Type B pancreatic cell (in vitro differentiated cells): ENCODE data around the gene AJAP1. TPM values are rescaled to one million over a fixed set of nuclear protein-coding genes. Genes with fewer than 3 reads are reported as not detected.

ENCODE experiments used
- DNase-seq: peaks from one replicate; pipeline ENCODE4 v3.0.0; 2021; ENCODE audit warnings: mixed read lengths; ENCODE audit not compliant: unreplicated experiment; ENCODE audit errors: extremely low spot score
- H3K27ac Mint-ChIP-seq: 2 replicates; pipeline ENCODE4 v1.8.0; 2021; ENCODE audit warnings: mild to moderate bottlenecking, mixed read lengths
- H3K27me3 Mint-ChIP-seq: 2 replicates; pipeline ENCODE4 v1.8.0; 2021; ENCODE audit warnings: mixed read lengths
- H3K36me3 Mint-ChIP-seq: 2 replicates; pipeline ENCODE4 v1.8.0; 2021; ENCODE audit warnings: mixed read lengths
- H3K4me1 Mint-ChIP-seq: one replicate; pipeline ENCODE4 v1.8.0; 2021; ENCODE audit warnings: mixed read lengths; ENCODE audit not compliant: unreplicated experiment
- H3K4me3 Mint-ChIP-seq: 2 replicates; pipeline ENCODE4 v1.8.0; 2021; ENCODE audit warnings: mild to moderate bottlenecking, mixed read lengths
- H3K9me3 Mint-ChIP-seq: 2 replicates; pipeline ENCODE4 v1.8.0; 2021; ENCODE audit warnings: mixed read lengths
- total RNA-seq: library from RNA; stranded (reverse); gene quantifications from 2 replicates; pipeline ENCODE4 v1.2.1, GENCODE V29; 2021; ENCODE audit warnings: low replicate concordance
- TF ChIP-seq, protein P1 (sequence below): fragments of 200-600 bp; sonication (generic); conservative IDR thresholded peaks from 2 replicates; pipeline ENCODE4 v1.5.0; 2021; ENCODE audit warnings: antibody characterized with exemption, mild to moderate bottlenecking

Gene AJAP1
- total RNA-seq, 1 donor from 2014 or later, result 9.5 TPM

GRCh38 chr1:4691766-4692405 is 37.5 kb downstream of the AJAP1 start:
- TF ChIP-seq, protein P1, sequence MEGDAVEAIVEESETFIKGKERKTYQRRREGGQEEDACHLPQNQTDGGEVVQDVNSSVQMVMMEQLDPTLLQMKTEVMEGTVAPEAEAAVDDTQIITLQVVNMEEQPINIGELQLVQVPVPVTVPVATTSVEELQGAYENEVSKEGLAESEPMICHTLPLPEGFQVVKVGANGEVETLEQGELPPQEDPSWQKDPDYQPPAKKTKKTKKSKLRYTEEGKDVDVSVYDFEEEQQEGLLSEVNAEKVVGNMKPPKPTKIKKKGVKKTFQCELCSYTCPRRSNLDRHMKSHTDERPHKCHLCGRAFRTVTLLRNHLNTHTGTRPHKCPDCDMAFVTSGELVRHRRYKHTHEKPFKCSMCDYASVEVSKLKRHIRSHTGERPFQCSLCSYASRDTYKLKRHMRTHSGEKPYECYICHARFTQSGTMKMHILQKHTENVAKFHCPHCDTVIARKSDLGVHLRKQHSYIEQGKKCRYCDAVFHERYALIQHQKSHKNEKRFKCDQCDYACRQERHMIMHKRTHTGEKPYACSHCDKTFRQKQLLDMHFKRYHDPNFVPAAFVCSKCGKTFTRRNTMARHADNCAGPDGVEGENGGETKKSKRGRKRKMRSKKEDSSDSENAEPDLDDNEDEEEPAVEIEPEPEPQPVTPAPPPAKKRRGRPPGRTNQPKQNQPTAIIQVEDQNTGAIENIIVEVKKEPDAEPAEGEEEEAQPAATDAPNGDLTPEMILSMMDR, result no peak
- no peaks in the 10 kb centered on the region for H3K9me3 Mint-ChIP-seq
- H3K27ac Mint-ChIP-seq, result no peak overlapping the region
- H3K36me3 Mint-ChIP-seq, result no peaks in the 10 kb centered on the region
- no peaks in the 10 kb centered on the region for H3K4me1 Mint-ChIP-seq
- peaks cover 6% of the 10 kb centered on the region for H3K27me3 Mint-ChIP-seq
- no peak overlapping the region for H3K4me3 Mint-ChIP-seq
- no peak for DNase-seq

DNA sequence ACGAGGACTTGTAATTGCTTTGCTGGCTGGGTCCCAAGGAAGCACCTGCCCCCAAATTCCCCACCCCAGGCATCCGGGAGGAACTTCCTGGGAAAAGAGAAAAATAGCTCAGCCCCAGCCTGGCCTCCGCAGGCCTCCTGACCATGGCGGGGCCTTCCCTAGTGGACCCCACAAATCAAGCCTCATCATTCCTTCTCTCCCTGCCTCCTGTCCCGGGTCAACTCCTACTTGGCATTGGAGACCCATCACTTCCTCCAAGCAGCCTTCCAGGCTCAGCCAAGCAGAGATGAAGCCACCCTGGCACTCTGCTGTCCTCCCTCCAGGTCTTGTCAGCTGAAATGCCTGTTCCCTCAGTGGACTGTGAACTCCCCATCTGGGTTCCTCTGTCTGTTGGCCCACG is 38.0 kb downstream of the AJAP1 start:
- no peaks in the 10 kb centered on the region for H3K4me1 Mint-ChIP-seq
- peaks cover 8% of the 10 kb centered on the region for H3K27me3 Mint-ChIP-seq
- DNase-seq, result no peak
- no peaks in the 10 kb centered on the region for H3K36me3 Mint-ChIP-seq
- no peak overlapping the region for H3K27ac Mint-ChIP-seq
- H3K9me3 Mint-ChIP-seq, result no peaks in the 10 kb centered on the region
- H3K4me3 Mint-ChIP-seq, result no peak overlapping the region
- TF ChIP-seq, protein P1, result no peak

GRCh38 chr1:4693331-4693730 is 38.9 kb downstream of the AJAP1 start:
- no peaks in the 10 kb centered on the region for H3K4me1 Mint-ChIP-seq
- peaks cover 8% of the 10 kb centered on the region for H3K27me3 Mint-ChIP-seq
- H3K27ac Mint-ChIP-seq, result no peak overlapping the region
- H3K9me3 Mint-ChIP-seq, result no peaks in the 10 kb centered on the region
- no peak overlapping the region for H3K4me3 Mint-ChIP-seq
- TF ChIP-seq, protein P1, result no peak
- H3K36me3 Mint-ChIP-seq, result no peaks in the 10 kb centered on the region
- DNase-seq, result no peak

DNA sequence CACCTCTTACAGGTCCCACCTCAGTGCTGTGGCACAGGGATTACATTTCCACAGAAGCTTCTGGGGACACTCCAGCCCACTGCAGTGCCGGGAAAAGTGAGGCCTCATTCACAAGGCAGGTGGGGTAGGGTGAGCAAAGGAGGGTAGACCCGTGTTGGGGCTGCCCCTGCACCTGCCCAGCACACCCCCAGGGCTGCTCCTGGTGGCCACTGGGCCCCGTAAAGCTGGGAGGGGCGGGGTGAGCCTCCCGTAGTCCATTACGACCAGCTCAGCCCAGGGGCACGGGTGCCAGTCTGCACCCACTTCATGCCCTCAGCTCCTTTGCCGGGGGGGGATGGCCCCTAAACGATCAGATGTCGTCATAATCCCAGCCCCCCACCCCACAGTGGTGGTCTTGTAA is 39.5 kb downstream of the AJAP1 start:
- H3K27me3 Mint-ChIP-seq, result peaks cover 8% of the 10 kb centered on the region
- TF ChIP-seq, protein P1, result no peak
- DNase-seq, result no peak
- no peaks in the 10 kb centered on the region for H3K4me1 Mint-ChIP-seq
- H3K36me3 Mint-ChIP-seq, result no peaks in the 10 kb centered on the region
- no peak overlapping the region for H3K4me3 Mint-ChIP-seq
- H3K27ac Mint-ChIP-seq, result no peak overlapping the region
- H3K9me3 Mint-ChIP-seq, result no peaks in the 10 kb centered on the region

DNA sequence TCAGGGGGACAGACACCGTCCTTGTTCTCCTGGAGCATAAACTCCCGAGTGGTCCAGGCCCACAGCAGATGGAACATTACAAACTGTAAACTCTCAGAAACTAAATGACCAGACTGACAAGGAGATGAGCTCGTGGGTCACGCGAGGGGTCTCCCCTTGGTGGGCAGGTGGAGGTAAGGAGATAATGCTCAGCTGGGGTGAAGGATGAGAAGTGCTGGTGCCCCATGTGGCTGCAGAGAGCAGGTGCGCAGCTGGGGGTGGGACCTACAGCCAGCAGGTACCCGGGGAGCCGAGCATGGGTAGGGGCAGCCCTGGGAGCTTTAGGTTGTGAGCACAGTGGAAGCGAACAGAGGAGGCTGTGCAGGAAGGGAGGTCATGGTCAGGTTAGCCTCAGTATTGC is 40.1 kb downstream of the AJAP1 start:
- Mint-ChIP-seq H3K9me3 (no peaks in the 10 kb centered on the region), H3K27me3 (peaks cover 8% of the 10 kb centered on the region), H3K27ac (no peak overlapping the region), H3K4me1 (no peaks in the 10 kb centered on the region), H3K4me3 (no peak overlapping the region), H3K36me3 (no peaks in the 10 kb centered on the region)
- TF ChIP-seq, protein P1, result no peak
- no peak for DNase-seq
